BLaER1 (cell line): Measurements from ENCODE around the gene CPNE2.
A peak's percentile ranks its signal among the peaks of the same experiment; 100 is the strongest.

Experiments
- H3K27ac ChIP-seq: shearing (Covaris generic); formaldehyde crosslinking; 2 replicates; pipeline ENCODE4 v1.8.1; 2022
- H3K27me3 ChIP-seq: shearing (Covaris generic); formaldehyde crosslinking; 2 replicates; pipeline ENCODE4 v1.8.1; 2022
- H3K36me3 ChIP-seq: shearing (Covaris generic); formaldehyde crosslinking; 2 replicates; pipeline ENCODE4 v1.8.1; 2022
- H3K4me1 ChIP-seq: shearing (Covaris generic); formaldehyde crosslinking; 2 replicates; pipeline ENCODE4 v1.8.1; 2022
- H3K4me2 ChIP-seq: shearing (Covaris generic); formaldehyde crosslinking; 2 replicates; pipeline ENCODE4 v1.8.1; 2022
- H3K4me3 ChIP-seq: shearing (Covaris generic); formaldehyde crosslinking; 2 replicates; pipeline ENCODE4 v1.8.1; 2022
- H3K9ac ChIP-seq: shearing (Covaris generic); formaldehyde crosslinking; 2 replicates; pipeline ENCODE4 v1.8.1; 2022
- H3K9me3 ChIP-seq: shearing (Covaris generic); formaldehyde crosslinking; 2 replicates; pipeline ENCODE4 v1.8.1; 2022
- H4K20me1 ChIP-seq: shearing (Covaris generic); formaldehyde crosslinking; 2 replicates; pipeline ENCODE4 v1.8.1; 2022
- Cebpa-rat ChIP-seq: shearing (Covaris generic); IDR thresholded peaks from 2 replicates; pipeline ENCODE4 v1.8.1; 2022

CPNE2 gene

GRCh38 chr16:57175896-57176295 lies 83.5 kb downstream of the CPNE2 start:
- no peaks in the 10 kb centered on the region for H3K4me1 ChIP-seq
- H3K27ac ChIP-seq = no peak overlapping the region
- H4K20me1 ChIP-seq = peaks cover 35% of the 10 kb centered on the region
- H3K36me3 ChIP-seq = peaks cover 67% of the 10 kb centered on the region
- no peak for TF ChIP-seq Cebpa-rat
- H3K9ac ChIP-seq = no peak overlapping the region
- H3K4me2 ChIP-seq = no peak overlapping the region
- H3K4me3 ChIP-seq = no peak overlapping the region
- no peaks in the 10 kb centered on the region for H3K9me3 ChIP-seq
- H3K27me3 ChIP-seq = no peaks in the 10 kb centered on the region

- Histone ChIP-seq H3K4me2 (no peak overlapping the region), H4K20me1 (peaks cover 47% of the 10 kb centered on the region), H3K27ac (no peak overlapping the region), H3K4me1 (0 out of 2 replicates have a peak, but pooled peaks cover under 1% of the 10 kb centered on the region), H3K9me3 (no peaks in the 10 kb centered on the region), H3K27me3 (no peaks in the 10 kb centered on the region), H3K4me3 (no peak overlapping the region), H3K36me3 (peaks cover 49% of the 10 kb centered on the region), H3K9ac (no peak overlapping the region)
- no peak for TF ChIP-seq Cebpa-rat
Observed at GRCh38 chr16:57178196-57178595, 85.8 kb downstream of the CPNE2 start.

GRCh38 chr16:57178793-57179212 lies 86.4 kb downstream of the CPNE2 start:
- Histone ChIP-seq H3K4me1 (peaks cover 6% of the 10 kb centered on the region; the same call in 1 of the 2 replicates), H4K20me1 (peaks cover 47% of the 10 kb centered on the region), H3K36me3 (peaks cover 43% of the 10 kb centered on the region), H3K9ac (no peak overlapping the region; the same call in 1 of the 2 replicates), H3K27me3 (no peaks in the 10 kb centered on the region), H3K4me2 (no peak overlapping the region), H3K4me3 (no peak overlapping the region), H3K27ac (no peak overlapping the region), H3K9me3 (no peaks in the 10 kb centered on the region)
- TF ChIP-seq Cebpa-rat = no peak

GRCh38 chr16:57179215-57179828 lies 86.9 kb downstream of the CPNE2 start:
- no peak overlapping the region for H3K4me2 ChIP-seq
- H3K27me3 ChIP-seq = no peaks in the 10 kb centered on the region
- no peak overlapping the region for H3K27ac ChIP-seq
- no peak for TF ChIP-seq Cebpa-rat
- H3K36me3 ChIP-seq = peaks cover 40% of the 10 kb centered on the region
- H4K20me1 ChIP-seq = peaks cover 47% of the 10 kb centered on the region
- no peaks in the 10 kb centered on the region for H3K9me3 ChIP-seq
- no peak overlapping the region for H3K4me3 ChIP-seq
- H3K4me1 ChIP-seq = peaks cover 12% of the 10 kb centered on the region
- no peak overlapping the region for H3K9ac ChIP-seq

- no peak overlapping the region for H3K4me3 ChIP-seq
- peak overlapping the region; percentile 96 for H3K4me2 ChIP-seq
- H3K9me3 ChIP-seq = no peaks in the 10 kb centered on the region
- TF ChIP-seq Cebpa-rat = no peak
- H3K9ac ChIP-seq = no peak overlapping the region
- peaks cover 37% of the 10 kb centered on the region for H3K4me1 ChIP-seq
- H4K20me1 ChIP-seq = peaks cover 51% of the 10 kb centered on the region
- no peaks in the 10 kb centered on the region for H3K27me3 ChIP-seq
- no peak overlapping the region for H3K27ac ChIP-seq
- peaks cover 13% of the 10 kb centered on the region for H3K36me3 ChIP-seq
Observed at GRCh38 chr16:57184113-57184512, 91.7 kb downstream of the CPNE2 start.

DNA sequence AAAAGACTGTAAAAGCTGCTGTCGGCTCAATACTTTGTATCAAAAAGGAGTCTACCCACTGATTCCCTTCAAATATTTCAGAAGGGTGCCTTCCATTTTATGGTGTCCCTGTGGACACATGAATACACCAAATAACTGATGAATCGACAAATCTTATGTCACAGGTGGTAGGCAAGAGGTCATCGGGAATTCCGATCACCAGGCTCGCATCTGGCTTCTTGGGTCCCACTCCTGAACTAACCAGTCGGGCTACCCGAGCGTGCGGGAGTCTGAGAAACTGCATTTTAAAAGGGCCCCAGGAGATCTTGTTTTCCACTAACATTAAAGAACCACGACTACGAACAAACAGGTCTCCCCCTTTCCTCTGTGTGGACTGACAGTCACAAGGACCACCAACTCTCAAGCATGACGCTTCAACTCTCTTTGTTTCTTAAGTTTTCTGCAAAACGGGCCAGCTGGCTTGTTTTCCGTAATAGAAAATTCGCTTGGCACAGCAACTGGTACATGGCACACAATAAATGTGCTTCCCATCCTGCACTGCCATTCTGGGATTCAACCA lies 92.6 kb downstream of the CPNE2 start:
- TF ChIP-seq Cebpa-rat = no peak
- peak overlapping the region; percentile 96 for H3K4me2 ChIP-seq
- peak overlapping the region; percentile 98 for H3K4me3 ChIP-seq
- peaks cover 52% of the 10 kb centered on the region for H4K20me1 ChIP-seq
- H3K27ac ChIP-seq = peak overlapping the region; percentile 94
- no peaks in the 10 kb centered on the region for H3K27me3 ChIP-seq
- peak overlapping the region; percentile 97 for H3K9ac ChIP-seq
- peaks cover 37% of the 10 kb centered on the region for H3K4me1 ChIP-seq
- H3K9me3 ChIP-seq = no peaks in the 10 kb centered on the region
- peaks cover 19% of the 10 kb centered on the region for H3K36me3 ChIP-seq

GRCh38 chr16:57185446-57185944 lies 93.1 kb downstream of the CPNE2 start:
- Histone ChIP-seq H3K9me3 (no peaks in the 10 kb centered on the region), H4K20me1 (peaks cover 52% of the 10 kb centered on the region), H3K27me3 (no peaks in the 10 kb centered on the region), H3K27ac (peak overlapping the region; percentile 94), H3K4me3 (peak overlapping the region; percentile 98), H3K9ac (peak overlapping the region; percentile 97), H3K4me1 (peaks cover 37% of the 10 kb centered on the region), H3K4me2 (peak overlapping the region; percentile 96), H3K36me3 (peaks cover 21% of the 10 kb centered on the region)
- no peak for TF ChIP-seq Cebpa-rat

DNA sequence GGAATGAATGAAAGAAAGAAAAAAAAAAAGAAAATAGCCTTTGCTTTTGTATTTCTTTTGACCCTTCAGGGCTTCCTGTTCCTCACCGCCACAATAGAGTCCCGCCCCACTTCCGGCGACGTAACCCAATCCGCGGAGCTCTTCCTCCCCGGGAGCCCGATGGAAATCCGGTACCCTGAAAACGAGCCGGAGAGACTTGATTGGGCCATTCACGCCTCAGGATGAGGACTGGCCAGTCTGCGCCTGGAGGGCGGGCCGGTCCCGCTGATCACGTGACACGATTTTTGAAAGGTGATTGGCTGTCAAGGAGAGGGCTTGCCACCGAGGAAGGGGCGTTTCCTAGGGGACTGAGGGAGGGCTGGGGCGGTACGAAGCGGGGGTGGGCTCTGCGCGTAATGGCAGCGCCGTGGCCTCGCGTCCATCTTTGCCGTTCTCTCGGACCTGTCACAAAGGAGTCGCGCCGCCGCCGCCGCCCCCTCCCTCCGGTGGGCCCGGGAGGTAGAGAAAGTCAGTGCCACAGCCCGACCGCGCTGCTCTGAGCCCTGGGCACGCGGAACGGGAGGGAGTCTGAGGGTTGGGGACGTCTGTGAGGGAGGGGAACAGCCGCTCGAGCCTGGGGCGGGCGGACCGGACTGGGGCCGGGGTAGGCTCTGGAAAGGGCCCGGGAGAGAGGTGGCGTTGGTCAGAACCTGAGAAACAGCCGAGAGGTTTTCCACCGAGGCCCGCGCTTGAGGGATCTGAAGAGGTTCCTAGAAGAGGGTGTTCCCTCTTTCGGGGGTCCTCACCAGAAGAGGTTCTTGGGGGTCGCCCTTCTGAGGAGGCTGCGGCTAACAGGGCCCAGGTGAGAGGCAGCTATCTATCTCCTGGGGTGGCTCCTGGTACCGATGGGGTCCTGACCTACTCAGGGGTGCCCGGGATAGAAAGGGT lies 93.8 kb downstream of the CPNE2 start, which contains the start of the genes PSME3IP1 and RSPRY1:
TSS of gene PSME3IP1 (minus strand) at position 95 of the 927 bp plus-strand sequence. CDS start 12,185 bp downstream, outside the sequence.
TSS of gene RSPRY1 (plus strand) at position 385 of the 927 bp plus-strand sequence. CDS start 18,330 bp downstream, outside the sequence.
- H3K4me2 ChIP-seq = peak within 1 kb of the TSS; percentile 96
- H4K20me1 ChIP-seq = peaks cover 52% of the 10 kb centered on the region
- no peak for TF ChIP-seq Cebpa-rat
- no peaks in the 10 kb centered on the region for H3K27me3 ChIP-seq
- H3K36me3 ChIP-seq = peaks cover 16% of the 10 kb centered on the region
- peak within 1 kb of the TSS; percentile 97 for H3K9ac ChIP-seq
- no peaks in the 10 kb centered on the region for H3K9me3 ChIP-seq
- peak within 1 kb of the TSS; percentile 98 for H3K4me3 ChIP-seq
- H3K27ac ChIP-seq = peak within 1 kb of the TSS; percentile 94
- H3K4me1 ChIP-seq = peaks cover 37% of the 10 kb centered on the region
